HEK293 (cell line): ENCODE results near the gene SETD2.

Experiments
- CTCF ChIA-PET: fragments of 350-600 bp; formaldehyde crosslinking; extraction: SDS; loops from one replicate; lab custom pipeline; 2021; ENCODE audit warnings: antibody characterized with exemption; lab: Yijun Ruan, JAX
- POLR2A ChIA-PET: fragments of 300-600 bp; formaldehyde crosslinking; extraction: SDS; loops from one replicate; lab custom pipeline; 2020; ENCODE audit warnings: antibody characterized with exemption, inconsistent platforms; lab: Yijun Ruan, JAX
- H3K27ac ChIP-seq: fragments of 200-500 bp; sonication (Bioruptor generic); 2 replicates; pipeline ENCODE4 v1.5.1; 2014; ENCODE audit warnings: low read depth, low read length, control low read depth, inconsistent platforms; ENCODE audit errors: extremely low read depth
- H3K36me3 ChIP-seq, 2 experiments: fragments of 200-500 bp in 1 of 2; sonication (Bioruptor generic) in 1 of 2; 1 replicate in 1 of 2; 2 replicates in 1 of 2; pipeline ENCODE4 v1.5.1; 2014 to 2017; ENCODE audit warnings: inconsistent platforms in 2 of 2, low read length in 2 of 2; ENCODE audit not compliant: control insufficient read depth in 2 of 2, insufficient read depth in 1 of 2
- H3K4me1 ChIP-seq: fragments of 200-500 bp; sonication (Bioruptor generic); 2 replicates; pipeline ENCODE4 v1.5.1; 2014; ENCODE audit warnings: mild to moderate bottlenecking, low read length, inconsistent platforms; ENCODE audit not compliant: control insufficient read depth, insufficient read depth
- H3K4me3 ChIP-seq: 2 replicates; pipeline ENCODE4 v1.5.1; 2011; ENCODE audit warnings: low read depth, mild to moderate bottlenecking, control low read depth, low read length, moderate library complexity
- H3K9me3 ChIP-seq: fragments of 200-500 bp; sonication (Bioruptor generic); 2 replicates; pipeline ENCODE4 v1.5.1; 2014; ENCODE audit warnings: low read depth, low read length, inconsistent platforms; ENCODE audit not compliant: control insufficient read depth, insufficient read depth
- EGR2 ChIP-seq: fragments of 450-650 bp; formaldehyde crosslinking; IDR thresholded peaks from 2 replicates; pipeline ENCODE4 v1.5.1; 2016; ENCODE audit warnings: low read depth, missing biosample characterization, missing genetic modification characterization
- GLI2 ChIP-seq: fragments of 450-650 bp; formaldehyde crosslinking; IDR thresholded peaks from 2 replicates; pipeline ENCODE4; 2017; ENCODE audit warnings: missing biosample characterization, missing genetic modification characterization, low read depth, borderline replicate concordance
- KLF16 ChIP-seq: fragments of 450-650 bp; formaldehyde crosslinking; IDR thresholded peaks from 2 replicates; pipeline ENCODE4 v1.5.1; 2017; ENCODE audit warnings: missing biosample characterization, missing genetic modification characterization
- REPIN1 ChIP-seq: fragments of 450-650 bp; formaldehyde crosslinking; IDR thresholded peaks from 2 replicates; pipeline ENCODE4 v1.5.1; 2017; ENCODE audit warnings: missing biosample characterization, missing genetic modification characterization, low read depth
- SCRT2 ChIP-seq: fragments of 450-650 bp; formaldehyde crosslinking; IDR thresholded peaks from 2 replicates; pipeline ENCODE4 v1.5.1; 2016; ENCODE audit warnings: missing biosample characterization, missing genetic modification characterization
- SP7 ChIP-seq: fragments of 450-650 bp; formaldehyde crosslinking; IDR thresholded peaks from 2 replicates; pipeline ENCODE4 v1.5.1; 2016; ENCODE audit warnings: missing biosample characterization, missing genetic modification characterization
- YY2 ChIP-seq: fragments of 450-650 bp; formaldehyde crosslinking; IDR thresholded peaks from 2 replicates; pipeline ENCODE4 v1.5.1; 2016; ENCODE audit warnings: missing biosample characterization, missing genetic modification characterization
- ZBTB21 ChIP-seq: fragments of 450-650 bp; formaldehyde crosslinking; IDR thresholded peaks from 2 replicates; pipeline ENCODE4 v1.5.1; 2017; ENCODE audit warnings: missing biosample characterization, missing genetic modification characterization
- ZBTB48 ChIP-seq: fragments of 450-650 bp; formaldehyde crosslinking; IDR thresholded peaks from 2 replicates; pipeline ENCODE4 v1.5.1; 2016; ENCODE audit warnings: missing biosample characterization, missing genetic modification characterization
- ZNF133 ChIP-seq: fragments of 450-650 bp; formaldehyde crosslinking; IDR thresholded peaks from 2 replicates; pipeline ENCODE4 v1.5.1; 2016; ENCODE audit warnings: missing biosample characterization, missing genetic modification characterization
- ZNF155 ChIP-seq: fragments of 450-650 bp; formaldehyde crosslinking; IDR thresholded peaks from 2 replicates; pipeline ENCODE4 v1.5.1; 2016; ENCODE audit warnings: missing biosample characterization, missing genetic modification characterization
- ZNF2 ChIP-seq: fragments of 450-650 bp; formaldehyde crosslinking; IDR thresholded peaks from 2 replicates; pipeline ENCODE4 v1.5.1; 2016; ENCODE audit warnings: missing biosample characterization, missing genetic modification characterization
- ZNF23 ChIP-seq: fragments of 450-650 bp; formaldehyde crosslinking; IDR thresholded peaks from 2 replicates; pipeline ENCODE4 v1.5.1; 2016; ENCODE audit warnings: missing biosample characterization, missing genetic modification characterization, borderline replicate concordance
- ZNF24 ChIP-seq: fragments of 450-650 bp; formaldehyde crosslinking; IDR thresholded peaks from 2 replicates; pipeline ENCODE4 v1.5.1; 2016; ENCODE audit warnings: missing biosample characterization, missing genetic modification characterization
- ZNF302 ChIP-seq: fragments of 450-650 bp; formaldehyde crosslinking; IDR thresholded peaks from 2 replicates; pipeline ENCODE4 v1.5.1; 2016; ENCODE audit warnings: missing biosample characterization, missing genetic modification characterization, low read depth
- ZNF335 ChIP-seq: fragments of 450-650 bp; formaldehyde crosslinking; conservative IDR thresholded peaks from 2 replicates; pipeline ENCODE4 v1.5.1; 2016; ENCODE audit warnings: missing biosample characterization, missing genetic modification characterization
- ZNF366 ChIP-seq: fragments of 450-650 bp; formaldehyde crosslinking; conservative IDR thresholded peaks from 2 replicates; pipeline ENCODE4 v1.5.1; 2016; ENCODE audit warnings: missing biosample characterization, missing genetic modification characterization
- ZNF510 ChIP-seq: fragments of 450-650 bp; formaldehyde crosslinking; IDR thresholded peaks from 2 replicates; pipeline ENCODE4 v1.5.1; 2018; ENCODE audit warnings: mild to moderate bottlenecking, missing genetic modification characterization, missing biosample characterization; ENCODE audit not compliant: insufficient replicate concordance
- ZNF580 ChIP-seq: fragments of 450-650 bp; formaldehyde crosslinking; IDR thresholded peaks from 2 replicates; pipeline ENCODE4 v1.5.1; 2016; ENCODE audit warnings: missing biosample characterization, missing genetic modification characterization
- ZNF600 ChIP-seq: fragments of 450-650 bp; formaldehyde crosslinking; IDR thresholded peaks from 2 replicates; pipeline ENCODE4 v1.5.1; 2016; ENCODE audit warnings: missing biosample characterization, missing genetic modification characterization
- ZNF621 ChIP-seq: fragments of 450-650 bp; formaldehyde crosslinking; IDR thresholded peaks from 2 replicates; pipeline ENCODE4 v1.5.1; 2017; ENCODE audit warnings: missing biosample characterization, missing genetic modification characterization
- ZNF629 ChIP-seq: fragments of 450-650 bp; formaldehyde crosslinking; IDR thresholded peaks from 2 replicates; pipeline ENCODE4 v1.5.1; 2017; ENCODE audit warnings: missing biosample characterization, missing genetic modification characterization
- ZNF707 ChIP-seq: fragments of 450-650 bp; formaldehyde crosslinking; IDR thresholded peaks from 2 replicates; pipeline ENCODE4 v1.5.1; 2016; ENCODE audit warnings: missing biosample characterization, missing genetic modification characterization
- TF ChIP-seq, protein P1 (sequence below): fragments of 450-650 bp; formaldehyde crosslinking; IDR thresholded peaks from 2 replicates; pipeline ENCODE4 v1.5.1; 2017; ENCODE audit warnings: missing biosample characterization, missing genetic modification characterization
- TF ChIP-seq, protein P2 (sequence below): sonication (generic); formaldehyde crosslinking; IDR thresholded peaks from 2 replicates; pipeline ENCODE4 v1.8.1; 2022; ENCODE audit warnings: mild to moderate bottlenecking, moderate library complexity, missing genetic modification reagents

Gene SETD2

GRCh38 chr3:47065058-47065457, 98.9 kb downstream of the SETD2 start (continued):
- TF ChIP-seq ZNF23 (tag by site-specific recombination) (no peak), KLF16 (tag by site-specific recombination) (no peak)

DNA sequence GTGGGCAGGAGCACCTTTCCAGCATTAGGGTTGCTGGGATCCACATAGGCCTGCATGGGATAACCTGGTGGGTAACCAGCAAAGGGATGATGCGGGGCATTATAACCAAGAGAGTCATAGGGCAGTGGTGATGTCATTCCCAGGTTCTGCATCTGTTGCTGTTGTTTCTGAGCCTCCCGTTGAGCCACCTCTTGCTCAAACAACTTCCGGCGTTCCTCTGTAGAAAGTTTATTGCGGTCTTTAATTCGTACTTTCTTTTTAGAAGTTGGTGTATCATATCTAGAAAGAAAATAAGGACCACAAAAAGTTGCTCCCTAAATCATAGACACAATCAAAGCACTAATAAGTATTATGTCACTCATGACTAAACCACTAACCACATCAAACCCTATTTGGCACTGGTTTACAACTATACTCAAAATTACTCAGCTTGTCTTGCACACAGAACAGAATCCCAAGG, 106.7 kb downstream of the SETD2 start:
- TF ChIP-seq KLF16 (tag by site-specific recombination) (no peak), ZNF24 (tag by site-specific recombination) (no peak), ZNF366 (peak; percentile 42; the same call in 1 of the 2 replicates), ZNF133 (no peak), ZBTB21 (peak; percentile 61), SCRT2 (peak; percentile 81), ZNF580 (no peak), ZNF629 (tag by site-specific recombination) (peak; percentile 77), ZNF302 (no peak), SP7 (peak; percentile 43; the same call in 1 of the 2 replicates), ZNF335 (tag by site-specific recombination) (no peak)
- TF ChIP-seq, protein P1, sequence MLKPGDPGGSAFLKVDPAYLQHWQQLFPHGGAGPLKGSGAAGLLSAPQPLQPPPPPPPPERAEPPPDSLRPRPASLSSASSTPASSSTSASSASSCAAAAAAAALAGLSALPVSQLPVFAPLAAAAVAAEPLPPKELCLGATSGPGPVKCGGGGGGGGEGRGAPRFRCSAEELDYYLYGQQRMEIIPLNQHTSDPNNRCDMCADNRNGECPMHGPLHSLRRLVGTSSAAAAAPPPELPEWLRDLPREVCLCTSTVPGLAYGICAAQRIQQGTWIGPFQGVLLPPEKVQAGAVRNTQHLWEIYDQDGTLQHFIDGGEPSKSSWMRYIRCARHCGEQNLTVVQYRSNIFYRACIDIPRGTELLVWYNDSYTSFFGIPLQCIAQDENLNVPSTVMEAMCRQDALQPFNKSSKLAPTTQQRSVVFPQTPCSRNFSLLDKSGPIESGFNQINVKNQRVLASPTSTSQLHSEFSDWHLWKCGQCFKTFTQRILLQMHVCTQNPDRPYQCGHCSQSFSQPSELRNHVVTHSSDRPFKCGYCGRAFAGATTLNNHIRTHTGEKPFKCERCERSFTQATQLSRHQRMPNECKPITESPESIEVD (tag by site-specific recombination) = no peak
- TF ChIP-seq, all 188 proteins: peak for 5

DNA sequence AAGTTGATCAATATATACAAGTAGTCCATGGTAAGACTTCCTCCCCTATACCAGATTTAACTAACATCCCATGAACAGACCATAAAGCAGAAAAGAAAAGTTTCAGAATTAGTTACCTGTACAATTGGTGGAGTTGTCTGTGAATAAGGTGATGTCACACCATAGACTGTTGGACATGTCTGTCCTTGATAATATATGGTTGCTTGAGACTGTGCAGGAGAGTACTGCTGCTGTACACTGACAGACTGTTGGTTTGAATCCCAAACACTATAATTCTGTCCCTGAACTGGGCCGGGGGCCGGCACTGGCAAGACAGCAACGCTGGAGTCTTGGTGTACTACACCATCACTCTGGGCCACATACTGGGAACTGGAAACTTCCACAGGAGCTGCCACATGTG, 107.2 kb downstream of the SETD2 start:
- Histone ChIP-seq H3K4me1 (no peaks in the 10 kb centered on the region), H3K9me3 (no peaks in the 10 kb centered on the region), H3K36me3 (peaks cover 0 to 33% of the 10 kb centered on the region in 2 experiments; a peak in 2 of 3 replicates), H3K4me3 (no peak overlapping the region), H3K27ac (no peak overlapping the region)
- CTCF ChIA-PET = interaction anchor here (0.5 kb wide), 1 partner anchor 267 kb away, joined by 3 read pairs; no protein-coding TSS in a partner anchor
- POLR2A ChIA-PET = interaction anchor here (0.8 kb wide), 1 partner anchor 144 kb away, joined by 5 read pairs; no protein-coding TSS in a partner anchor
- no peak for TF ChIP-seq ZNF155 (tag by site-specific recombination)
- TF ChIP-seq REPIN1 = no peak
- TF ChIP-seq ZNF366 = no peak
- TF ChIP-seq GLI2 (tag by site-specific recombination) = no peak
- no peak for TF ChIP-seq ZNF600 (tag by site-specific recombination)
- TF ChIP-seq, protein P2, sequence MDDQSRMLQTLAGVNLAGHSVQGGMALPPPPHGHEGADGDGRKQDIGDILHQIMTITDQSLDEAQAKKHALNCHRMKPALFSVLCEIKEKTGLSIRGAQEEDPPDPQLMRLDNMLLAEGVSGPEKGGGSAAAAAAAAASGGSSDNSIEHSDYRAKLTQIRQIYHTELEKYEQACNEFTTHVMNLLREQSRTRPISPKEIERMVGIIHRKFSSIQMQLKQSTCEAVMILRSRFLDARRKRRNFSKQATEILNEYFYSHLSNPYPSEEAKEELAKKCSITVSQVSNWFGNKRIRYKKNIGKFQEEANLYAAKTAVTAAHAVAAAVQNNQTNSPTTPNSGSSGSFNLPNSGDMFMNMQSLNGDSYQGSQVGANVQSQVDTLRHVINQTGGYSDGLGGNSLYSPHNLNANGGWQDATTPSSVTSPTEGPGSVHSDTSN (CRISPR knock-in tag) = no peak

More for the DNA sequence above, 106.7 kb downstream of the SETD2 start:
- Histone ChIP-seq H3K4me3 (no peak overlapping the region), H3K36me3 (peaks cover 0 to 38% of the 10 kb centered on the region in 2 experiments; a peak in 2 of 3 replicates), H3K4me1 (no peaks in the 10 kb centered on the region), H3K9me3 (no peaks in the 10 kb centered on the region), H3K27ac (no peak overlapping the region)
- CTCF ChIA-PET = no interaction called here
- POLR2A ChIA-PET = no interaction called here

- Histone ChIP-seq H3K9me3 (no peaks in the 10 kb centered on the region), H3K36me3 (peaks cover 0 to 24% of the 10 kb centered on the region in 2 experiments; a peak in 2 of 3 replicates), H3K4me3 (no peak overlapping the region), H3K27ac (no peak overlapping the region), H3K4me1 (no peaks in the 10 kb centered on the region)
- ChIA-PET POLR2A (no interaction called here), CTCF (no interaction called here)
- TF ChIP-seq ZNF707 (tag by site-specific recombination) (no peak), ZBTB48 (tag by site-specific recombination) (no peak), ZNF510 (tag by site-specific recombination) (no peak), EGR2 (no peak), ZNF621 (tag by site-specific recombination) (no peak), ZNF2 (tag by site-specific recombination) (no peak), YY2 (tag by site-specific recombination) (no peak)
Measured at GRCh38 chr3:47054412-47054811, 109.5 kb downstream of the SETD2 start.
